Smooth muscle cell (in vitro differentiated cells): ENCODE measurements around the gene SLC12A2. TPM values are rescaled to one million over a fixed set of nuclear protein-coding genes. Genes with fewer than 3 reads are reported as not detected.

Source experiments
- DNase-seq: peaks from one replicate; lab custom pipeline; 2025; ENCODE audit not compliant: unreplicated experiment; lab: John Stamatoyannopoulos, UW
- H2AFZ ChIP-seq: fragments of 200-600 bp; sonication (generic); 2 replicates; pipeline ENCODE4 v1.6.0; 2016; ENCODE audit warnings: antibody characterized with exemption, low read depth, mild to moderate bottlenecking
- H3F3A ChIP-seq: fragments of 200-600 bp; sonication (generic); 2 replicates; pipeline ENCODE4 v1.6.0; 2017; ENCODE audit warnings: antibody characterized with exemption, low read depth
- H3K27ac ChIP-seq: fragments of 200-600 bp; sonication (generic); 2 replicates; pipeline ENCODE4 v1.5.1; 2016; ENCODE audit warnings: low read depth, mild to moderate bottlenecking
- H3K27me3 ChIP-seq: fragments of 200-600 bp; sonication (generic); 2 replicates; pipeline ENCODE4 v1.6.1; 2016; ENCODE audit warnings: low read depth, mild to moderate bottlenecking
- H3K36me3 ChIP-seq: fragments of 200-600 bp; sonication (generic); 2 replicates; pipeline ENCODE4 v1.5.1; 2016; ENCODE audit warnings: low read depth
- H3K4me1 ChIP-seq: fragments of 200-600 bp; sonication (generic); 2 replicates; pipeline ENCODE4 v1.5.1; 2016; ENCODE audit warnings: low read depth
- H3K4me2 ChIP-seq: fragments of 200-600 bp; sonication (generic); 2 replicates; pipeline ENCODE4 v1.6.0; 2016; ENCODE audit warnings: mild to moderate bottlenecking
- H3K4me3 ChIP-seq: fragments of 200-600 bp; sonication (generic); 2 replicates; pipeline ENCODE4 v1.5.1; 2016; ENCODE audit warnings: mild to moderate bottlenecking
- H3K79me2 ChIP-seq: fragments of 200-600 bp; sonication (generic); 2 replicates; pipeline ENCODE4 v1.6.0; 2016; ENCODE audit warnings: low read depth, mild to moderate bottlenecking
- H3K9ac ChIP-seq: fragments of 200-600 bp; sonication (generic); 2 replicates; pipeline ENCODE4 v1.6.0; 2016; ENCODE audit warnings: low read depth
- H3K9me3 ChIP-seq: fragments of 200-600 bp; sonication (generic); replicated peaks from 2 replicates; pipeline ENCODE4 v1.5.1; 2016; ENCODE audit warnings: low read depth
- H4K20me1 ChIP-seq: fragments of 200-600 bp; sonication (generic); 2 replicates; pipeline ENCODE4 v1.6.0; 2016; ENCODE audit warnings: low read depth
- CTCF ChIP-seq: fragments of 200-600 bp; sonication (generic); IDR thresholded peaks from 2 replicates; pipeline ENCODE4 v1.5.1; 2017; ENCODE audit warnings: borderline replicate concordance, mild to moderate bottlenecking, antibody characterized with exemption; ENCODE audit not compliant: insufficient read depth, poor library complexity, severe bottlenecking
- WGBS: methylation state at CpG from one replicate; pipeline ENCODE4 v1.1.7; 2016; ENCODE audit warnings: low lambda C conversion rate; 5-methylcytosine and 5-hydroxymethylcytosine counted together
- polyA plus RNA-seq: library from polyadenylated mRNA; unstranded; fragments of >200 nt; fragmentation: Nextera tagmentation; extraction: Ambion mirVana; gene quantifications from 2 replicates; pipeline ENCODE4 v1.2.1, GENCODE V29; 2016
- total RNA-seq: library from RNA; depleted of rRNA; stranded (reverse); fragments of >200 nt; gene quantifications from 2 replicates; pipeline ENCODE4 v1.2.3, GENCODE V29; 2014

Gene SLC12A2
- total and polyA plus RNA-seq, 2 experiments from 2014 or later, result 5.5 to 17.2 TPM

- 97% methylated on average over 2 of the region's 2 CpGs for WGBS
- Histone ChIP-seq H3K79me2 (no peaks in the 10 kb centered on the region), H3K4me3 (no peak overlapping the region), H3K9ac (no peak overlapping the region), H4K20me1 (no peaks in the 10 kb centered on the region), H3K27me3 (peaks cover 10% of the 10 kb centered on the region), H3K36me3 (no peaks in the 10 kb centered on the region), H3K27ac (no peak overlapping the region), H3K4me2 (no peak overlapping the region), H3K9me3 (no peaks in the 10 kb centered on the region), H3K4me1 (no peaks in the 10 kb centered on the region), H3F3A (no peaks in the 10 kb centered on the region), H2AFZ (no peak overlapping the region)
- no peak for DNase-seq
- no peak for TF ChIP-seq CTCF
Observed at GRCh38 chr5:128225245-128226030, 141.9 kb downstream of the SLC12A2 start.

- 57% methylated on average over 3 of the region's 3 CpGs for WGBS
- Histone ChIP-seq H2AFZ (no peak overlapping the region), H3K4me1 (no peaks in the 10 kb centered on the region), H3K79me2 (no peaks in the 10 kb centered on the region), H3F3A (no peaks in the 10 kb centered on the region), H3K27me3 (peaks cover 4% of the 10 kb centered on the region), H3K36me3 (no peaks in the 10 kb centered on the region), H3K9ac (no peak overlapping the region), H3K4me3 (no peak overlapping the region), H3K27ac (no peak overlapping the region), H3K9me3 (no peaks in the 10 kb centered on the region), H4K20me1 (no peaks in the 10 kb centered on the region), H3K4me2 (no peak overlapping the region)
- DNase-seq, result no peak
- TF ChIP-seq CTCF, result no peak
Observed at GRCh38 chr5:128228008-128228407, 144.4 kb downstream of the SLC12A2 start.

GRCh38 chr5:128228521-128228920 lies 145.0 kb downstream of the SLC12A2 start:
- Histone ChIP-seq H3K4me1 (no peaks in the 10 kb centered on the region), H3K27me3 (no peaks in the 10 kb centered on the region), H3F3A (no peaks in the 10 kb centered on the region), H3K4me2 (no peak overlapping the region), H3K36me3 (no peaks in the 10 kb centered on the region), H3K9me3 (no peaks in the 10 kb centered on the region), H3K9ac (no peak overlapping the region), H3K27ac (no peak overlapping the region), H3K4me3 (no peak overlapping the region), H4K20me1 (no peaks in the 10 kb centered on the region), H2AFZ (no peak overlapping the region), H3K79me2 (no peaks in the 10 kb centered on the region)
- DNase-seq, result no peak
- WGBS, result 80% methylated on average over 3 of the region's 3 CpGs
- TF ChIP-seq CTCF, result no peak
